HCT116 (cell line): ENCODE results near the gene OR6B3. TPM values are rescaled to one million over a fixed set of nuclear protein-coding genes. Genes with fewer than 3 reads are reported as not detected.

Source experiments
- ATAC-seq: fragments of 200-7000 bp; cut with Tn5 transposase; 2 replicates; pipeline ENCODE4 v1.9.1; 2020; ENCODE audit warnings: mild to moderate bottlenecking, moderate library complexity
- BruUV-seq: library from RNA; stranded (reverse); fragments of 400-500 nt; replicated peaks from 2 replicates; lab custom pipeline; 2021; lab: Mats Ljungman, UMichigan
- CTCF ChIA-PET: fragments of 300-600 bp; sonication (Branson Sonifier 250); formaldehyde crosslinking; loops from one replicate; lab custom pipeline; 2021; ENCODE audit warnings: antibody characterized with exemption; lab: Charles Lee
- POLR2A ChIA-PET: fragments of 300-600, 350-600 bp; sonication (Branson Sonifier 250); formaldehyde crosslinking; loops from one replicate; lab custom pipeline; 2021; ENCODE audit warnings: antibody characterized with exemption; lab: Charles Lee
- RAD21 ChIA-PET, 2 experiments: fragments of 300-600 bp; sonication (Branson Sonifier 250); formaldehyde crosslinking; loops; one replicate each; lab custom pipeline; 2023; ENCODE audit warnings: low total read pairs in 2 of 2; ENCODE audit not compliant: uncharacterized antibody in 2 of 2, unreplicated experiment in 2 of 2, low non-redundant PET in 1 of 2; lab: Charles Lee
- DNase-seq: peaks from one replicate; pipeline ENCODE4 v3.0.0-alpha.2; 2010; ENCODE audit warnings: low read depth, low spot score
- H2AFZ ChIP-seq: fragments of 200-600 bp; shearing (Covaris generic), sonication (generic); 2 replicates; pipeline ENCODE4 v1.6.1; 2017; ENCODE audit warnings: low read depth, mixed run types, mixed read lengths, antibody characterized with exemption, low read length; ENCODE audit not compliant: poor library complexity, severe bottlenecking
- H3K27ac ChIP-seq: 2 replicates; pipeline ENCODE4 v1.5.1; 2012; ENCODE audit warnings: low read depth, low read length
- H3K27me3 ChIP-seq: fragments of 200-600 bp; sonication (generic); 2 replicates; pipeline ENCODE4 v1.6.1; 2016; ENCODE audit warnings: mixed run types, low read length, mixed read lengths; ENCODE audit not compliant: insufficient read depth
- H3K36me3 ChIP-seq, 2 experiments: fragments of 200-500 bp in 1 of 2; fragments of 200-600 bp in 1 of 2; sonication (Bioruptor generic) in 1 of 2; sonication (generic) in 1 of 2; 2 replicates each; pipeline versions ENCODE4 v1.5.1 to v1.6.1; 2014 to 2016; ENCODE audit warnings: low read length in 2 of 2, inconsistent platforms in 1 of 2, mixed read lengths in 1 of 2, mixed run types in 1 of 2; ENCODE audit not compliant: insufficient read depth in 2 of 2, control insufficient read depth in 1 of 2
- H3K4me1 ChIP-seq, 2 experiments: fragments of 200-600 bp in 1 of 2; sonication (generic) in 1 of 2; 2 replicates each; pipeline versions ENCODE4 v1.5.1 to v1.6.1; 2012 to 2017; ENCODE audit warnings: low read length in 2 of 2, inconsistent platforms in 1 of 2, mild to moderate bottlenecking in 1 of 2, mixed read lengths in 1 of 2, mixed run types in 1 of 2, moderate library complexity in 1 of 2; ENCODE audit not compliant: insufficient read depth in 2 of 2, control insufficient read depth in 1 of 2
- H3K4me2 ChIP-seq: fragments of 200-600 bp; sonication (generic); 2 replicates; pipeline ENCODE4 v1.6.1; 2017; ENCODE audit warnings: mixed run types, low read length, mixed read lengths
- H3K4me3 ChIP-seq, 2 experiments: fragments of 200-600 bp in 1 of 2; sonication (generic) in 1 of 2; replicated peaks in 1 of 2; 2 replicates each; pipeline ENCODE4 v1.5.1; 2011 to 2016; ENCODE audit warnings: low read length in 2 of 2, control low read depth in 1 of 2, low read depth in 1 of 2, mild to moderate bottlenecking in 1 of 2, mixed read lengths in 1 of 2, mixed run types in 1 of 2
- H3K79me2 ChIP-seq: fragments of 200-600 bp; sonication (generic); 2 replicates; pipeline ENCODE4 v1.6.1; 2017; ENCODE audit warnings: mild to moderate bottlenecking, mixed run types, low read length, moderate library complexity, mixed read lengths; ENCODE audit not compliant: insufficient read depth
- H3K9ac ChIP-seq: fragments of 200-600 bp; sonication (generic); 2 replicates; pipeline ENCODE4 v1.6.1; 2016; ENCODE audit warnings: low read length, mixed read lengths
- H3K9me2 ChIP-seq: fragments of 200-600 bp; sonication (generic), shearing (Covaris generic); 2 replicates; pipeline ENCODE4 v1.6.1; 2017; ENCODE audit warnings: mixed run types, mild to moderate bottlenecking, moderate library complexity; ENCODE audit not compliant: insufficient read depth
- H3K9me3 ChIP-seq, 2 experiments: fragments of 200-500 bp in 1 of 2; fragments of 200-600 bp in 1 of 2; sonication (Bioruptor generic) in 1 of 2; sonication (generic) in 1 of 2; 2 replicates each; pipeline ENCODE4 v1.6.1; 2014 to 2017; ENCODE audit warnings: low read length in 2 of 2, mixed read lengths in 2 of 2, inconsistent platforms in 1 of 2, low read depth in 1 of 2, mild to moderate bottlenecking in 1 of 2, mixed run types in 1 of 2, moderate library complexity in 1 of 2; ENCODE audit not compliant: control insufficient read depth in 1 of 2, insufficient read depth in 1 of 2
- H4K20me1 ChIP-seq: fragments of 200-600 bp; sonication (generic), shearing (Covaris generic); 2 replicates; pipeline ENCODE4 v1.6.1; 2017; ENCODE audit warnings: mixed run types, mild to moderate bottlenecking, moderate library complexity; ENCODE audit not compliant: insufficient read depth
- CEBPB ChIP-seq: IDR thresholded peaks from 2 replicates; pipeline ENCODE4 v1.6.1; 2012; ENCODE audit warnings: low read depth
- EZH2 ChIP-seq: fragments of 200-600 bp; sonication (generic); IDR thresholded peaks from 2 replicates; pipeline ENCODE4 v1.6.1; 2017; ENCODE audit warnings: antibody characterized with exemption, mixed run types
- ZFX ChIP-seq: fragments of 450-650 bp; IDR thresholded peaks from 2 replicates; pipeline ENCODE4 v1.6.1; 2017
- ZNF274 ChIP-seq: fragments of 200-500 bp; sonication (Bioruptor generic); IDR thresholded peaks from 2 replicates; pipeline ENCODE4 v1.6.1; 2014; ENCODE audit warnings: mild to moderate bottlenecking, low read depth, low read length, inconsistent platforms
- intact Hi-C: fragments of 100-400 bp; cut with micrococcal nuclease; formaldehyde crosslinking; loops from 2 replicates; pipeline ENCODE4 v1.10.0; 2022
- total RNA-seq: library from RNA; stranded (reverse); gene quantifications from one replicate; pipeline ENCODE4 v1.2.1, GENCODE V29; 2021; ENCODE audit not compliant: unreplicated experiment
- TF ChIP-seq, protein P1 (sequence below): IDR thresholded peaks from 2 replicates; pipeline ENCODE4 v1.6.1; 2012; ENCODE audit warnings: low read depth
- TF ChIP-seq, protein P2 (sequence below): IDR thresholded peaks from 2 replicates; pipeline ENCODE4 v1.6.1; 2012
- TF ChIP-seq, protein P3 (sequence below), 3 experiments: fragments of 200-600 bp in 1 of 3; sonication (generic) in 1 of 3; IDR thresholded peaks in 2 of 3; conservative IDR thresholded peaks in 1 of 3; 2 replicates each; pipeline ENCODE4 v1.5.1; 2012 to 2017; ENCODE audit warnings: low read depth in 2 of 3, low read length in 2 of 3, antibody characterized with exemption in 1 of 3, borderline replicate concordance in 1 of 3, control low read depth in 1 of 3, mild to moderate bottlenecking in 1 of 3, mixed read lengths in 1 of 3, mixed run types in 1 of 3, moderate library complexity in 1 of 3; ENCODE audit not compliant: insufficient read depth in 1 of 3
- TF ChIP-seq, protein P4 (sequence below): IDR thresholded peaks from 2 replicates; pipeline ENCODE4 v1.6.1; 2012

The OR6B3 gene
- total RNA-seq, 1 experiment from 2014 or later: not detected

DNA sequence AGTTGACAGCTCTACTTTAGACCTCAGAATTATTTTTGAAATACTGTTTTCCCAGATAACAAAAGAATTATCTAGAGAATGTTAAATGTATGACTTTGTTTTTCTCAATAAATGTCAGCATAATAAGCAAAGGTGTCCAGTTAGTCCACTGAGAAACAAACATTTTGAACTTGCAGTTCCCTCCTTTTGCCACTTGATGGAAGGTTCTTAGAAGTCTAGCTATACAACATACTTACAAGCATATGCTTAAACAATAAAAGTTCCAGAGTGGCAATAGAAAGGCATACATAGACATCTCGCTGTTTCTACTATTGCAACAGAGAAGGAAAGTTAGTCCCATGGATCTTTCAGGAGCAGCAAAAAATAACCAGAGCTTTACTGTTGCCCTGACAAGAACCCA lies 40.0 kb downstream of the OR6B3 start:
- TF ChIP-seq, protein P1, sequence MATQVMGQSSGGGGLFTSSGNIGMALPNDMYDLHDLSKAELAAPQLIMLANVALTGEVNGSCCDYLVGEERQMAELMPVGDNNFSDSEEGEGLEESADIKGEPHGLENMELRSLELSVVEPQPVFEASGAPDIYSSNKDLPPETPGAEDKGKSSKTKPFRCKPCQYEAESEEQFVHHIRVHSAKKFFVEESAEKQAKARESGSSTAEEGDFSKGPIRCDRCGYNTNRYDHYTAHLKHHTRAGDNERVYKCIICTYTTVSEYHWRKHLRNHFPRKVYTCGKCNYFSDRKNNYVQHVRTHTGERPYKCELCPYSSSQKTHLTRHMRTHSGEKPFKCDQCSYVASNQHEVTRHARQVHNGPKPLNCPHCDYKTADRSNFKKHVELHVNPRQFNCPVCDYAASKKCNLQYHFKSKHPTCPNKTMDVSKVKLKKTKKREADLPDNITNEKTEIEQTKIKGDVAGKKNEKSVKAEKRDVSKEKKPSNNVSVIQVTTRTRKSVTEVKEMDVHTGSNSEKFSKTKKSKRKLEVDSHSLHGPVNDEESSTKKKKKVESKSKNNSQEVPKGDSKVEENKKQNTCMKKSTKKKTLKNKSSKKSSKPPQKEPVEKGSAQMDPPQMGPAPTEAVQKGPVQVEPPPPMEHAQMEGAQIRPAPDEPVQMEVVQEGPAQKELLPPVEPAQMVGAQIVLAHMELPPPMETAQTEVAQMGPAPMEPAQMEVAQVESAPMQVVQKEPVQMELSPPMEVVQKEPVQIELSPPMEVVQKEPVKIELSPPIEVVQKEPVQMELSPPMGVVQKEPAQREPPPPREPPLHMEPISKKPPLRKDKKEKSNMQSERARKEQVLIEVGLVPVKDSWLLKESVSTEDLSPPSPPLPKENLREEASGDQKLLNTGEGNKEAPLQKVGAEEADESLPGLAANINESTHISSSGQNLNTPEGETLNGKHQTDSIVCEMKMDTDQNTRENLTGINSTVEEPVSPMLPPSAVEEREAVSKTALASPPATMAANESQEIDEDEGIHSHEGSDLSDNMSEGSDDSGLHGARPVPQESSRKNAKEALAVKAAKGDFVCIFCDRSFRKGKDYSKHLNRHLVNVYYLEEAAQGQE: no peak
- TF ChIP-seq EZH2: no peak
- no peak for TF ChIP-seq CEBPB
- TF ChIP-seq, protein P2, sequence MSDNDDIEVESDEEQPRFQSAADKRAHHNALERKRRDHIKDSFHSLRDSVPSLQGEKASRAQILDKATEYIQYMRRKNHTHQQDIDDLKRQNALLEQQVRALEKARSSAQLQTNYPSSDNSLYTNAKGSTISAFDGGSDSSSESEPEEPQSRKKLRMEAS: no peak
- TF ChIP-seq ZNF274: no peak
- TF ChIP-seq, protein P3, sequence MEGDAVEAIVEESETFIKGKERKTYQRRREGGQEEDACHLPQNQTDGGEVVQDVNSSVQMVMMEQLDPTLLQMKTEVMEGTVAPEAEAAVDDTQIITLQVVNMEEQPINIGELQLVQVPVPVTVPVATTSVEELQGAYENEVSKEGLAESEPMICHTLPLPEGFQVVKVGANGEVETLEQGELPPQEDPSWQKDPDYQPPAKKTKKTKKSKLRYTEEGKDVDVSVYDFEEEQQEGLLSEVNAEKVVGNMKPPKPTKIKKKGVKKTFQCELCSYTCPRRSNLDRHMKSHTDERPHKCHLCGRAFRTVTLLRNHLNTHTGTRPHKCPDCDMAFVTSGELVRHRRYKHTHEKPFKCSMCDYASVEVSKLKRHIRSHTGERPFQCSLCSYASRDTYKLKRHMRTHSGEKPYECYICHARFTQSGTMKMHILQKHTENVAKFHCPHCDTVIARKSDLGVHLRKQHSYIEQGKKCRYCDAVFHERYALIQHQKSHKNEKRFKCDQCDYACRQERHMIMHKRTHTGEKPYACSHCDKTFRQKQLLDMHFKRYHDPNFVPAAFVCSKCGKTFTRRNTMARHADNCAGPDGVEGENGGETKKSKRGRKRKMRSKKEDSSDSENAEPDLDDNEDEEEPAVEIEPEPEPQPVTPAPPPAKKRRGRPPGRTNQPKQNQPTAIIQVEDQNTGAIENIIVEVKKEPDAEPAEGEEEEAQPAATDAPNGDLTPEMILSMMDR (IDR thresholded peaks at IDR 0.05 in 2 of 3, conservative IDR thresholded peaks at IDR 0.05 in 1 of 3; ENCODE audit: borderline replicate concordance in 1 of 3, insufficient read depth in 1 of 3, low read depth in 2 of 3, low read length in 2 of 3): peak in 2 of 3 experiments; percentile 25 to 49; a peak in 2 of 6 replicates
- TF ChIP-seq ZFX: no peak
- TF ChIP-seq, protein P4, sequence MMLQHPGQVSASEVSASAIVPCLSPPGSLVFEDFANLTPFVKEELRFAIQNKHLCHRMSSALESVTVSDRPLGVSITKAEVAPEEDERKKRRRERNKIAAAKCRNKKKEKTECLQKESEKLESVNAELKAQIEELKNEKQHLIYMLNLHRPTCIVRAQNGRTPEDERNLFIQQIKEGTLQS: no peak
- TF ChIP-seq, all 23 proteins: peak for 1
- no peak for DNase-seq
- ChIA-PET POLR2A (no interaction called here), CTCF (interaction anchor here (0.8 to 1.5 kb wide), 4 partner anchors 8 to 100 kb away, joined by 3 to 11 read pairs (median 3); no protein-coding TSS in a partner anchor), RAD21 (no interaction called here)
- intact Hi-C loops: no loop called here
- Histone ChIP-seq H3K9me2 (no peaks in the 10 kb centered on the region), H3K4me2 (no peak overlapping the region), H3K27ac (no peak overlapping the region), H3K4me3 (no peak overlapping the region), H3K36me3 (peaks cover 60 to 61% of the 10 kb centered on the region in 2 experiments; a peak in 3 of 4 replicates), H3K9me3 (no peaks in the 10 kb centered on the region), H3K27me3 (no peaks in the 10 kb centered on the region), H3K79me2 (peaks cover 30% of the 10 kb centered on the region), H3K4me1 (no peaks in the 10 kb centered on the region), H3K9ac (no peak overlapping the region), H2AFZ (no peak overlapping the region), H4K20me1 (peaks cover 4% of the 10 kb centered on the region; the same call in 1 of the 2 replicates)
- ATAC-seq: peak; percentile 50; the same call in 1 of the 2 replicates
- BruUV-seq: TSS peak; percentile 7
